Omental fat pad (tissue), 4 donors: Measurements from ENCODE around the gene CLSTN2. TPM values are rescaled to one million over a fixed set of nuclear protein-coding genes. Genes with fewer than 3 reads are reported as not detected.

ENCODE experiments used
- ATAC-seq: fragments of 150-250 bp; one replicate; pipeline ENCODE4 v1.9.1; 2016; ENCODE audit warnings: mild to moderate bottlenecking, moderate library complexity; ENCODE audit not compliant: low FRiP score
- DNase-seq: peaks from one replicate; pipeline ENCODE4 v3.0.0-alpha.2; 2019; ENCODE audit warnings: low spot score
- CTCF ChIP-seq, 3 donors: fragments of 450-650 bp; IDR thresholded peaks; one replicate each; pipeline ENCODE4 v1.5.1; 2016 to 2017; ENCODE audit warnings: antibody characterized with exemption in 3 of 3, mild to moderate bottlenecking in 3 of 3, moderate library complexity in 2 of 3
- total RNA-seq, 4 donors: library from RNA; depleted of rRNA; stranded (reverse); fragments of >200 nt; gene quantifications; one replicate each; pipeline ENCODE4 v1.1.0, GENCODE V29; 2016

CLSTN2 gene
- total RNA-seq, 4 donors from 2014 or later, result 20.0 to 40.5 (median 37.8) TPM

DNA sequence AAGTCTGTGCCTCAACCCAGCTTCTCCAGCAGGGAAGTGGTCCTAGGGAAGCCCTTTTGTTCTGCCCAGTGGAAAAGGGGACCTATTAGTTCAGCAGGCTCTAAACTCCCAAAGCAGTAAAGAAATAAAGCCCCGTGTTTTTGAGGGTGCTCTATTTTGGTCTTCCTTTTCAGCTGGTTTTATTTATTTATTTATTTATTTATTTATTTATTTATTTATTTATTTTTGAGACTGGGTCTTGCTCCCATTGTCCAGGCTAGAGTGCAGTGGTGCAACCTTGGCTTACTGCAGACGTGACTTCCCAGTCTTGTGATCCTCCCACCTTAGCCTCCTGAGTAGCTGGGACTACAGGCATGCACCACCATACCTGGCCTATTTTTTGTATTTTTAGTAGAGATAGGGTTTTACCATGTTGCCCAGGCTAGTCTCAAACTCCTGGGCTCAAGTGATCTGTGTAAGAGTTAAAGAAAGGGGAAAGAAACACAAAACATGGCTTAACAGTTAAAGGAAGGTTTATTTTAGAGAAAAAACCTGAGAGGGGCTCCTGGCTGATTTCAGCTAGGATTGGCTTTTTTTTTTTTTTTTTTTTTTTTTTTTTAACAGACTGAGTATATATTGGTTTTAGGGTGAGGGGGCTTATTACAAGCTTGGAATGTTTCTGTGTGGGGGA is 154.6 kb downstream of the CLSTN2 start:
- no peak for ATAC-seq
- no peak for DNase-seq
- TF ChIP-seq CTCF (IDR thresholded peaks at IDR 0.05), result no peak

DNA sequence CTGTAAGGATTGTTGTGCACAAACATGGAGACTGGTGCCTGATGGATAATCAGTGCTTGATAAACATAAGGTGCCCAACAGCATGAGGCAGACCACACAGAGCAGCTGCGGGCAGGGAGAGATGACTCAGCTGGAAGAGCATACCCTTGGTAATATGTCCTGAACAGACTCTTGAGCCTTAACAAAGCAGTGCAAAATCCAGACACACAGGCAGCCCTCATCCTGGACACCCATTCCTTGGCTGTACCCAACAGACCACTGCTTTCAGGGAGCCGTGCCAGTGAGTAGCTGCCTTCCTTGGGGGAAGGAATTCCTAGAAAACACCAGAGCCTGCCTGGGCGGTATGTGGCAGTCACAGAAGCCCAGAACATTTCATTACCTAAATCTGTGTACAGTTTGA is 156.2 kb downstream of the CLSTN2 start:
- no peak for ATAC-seq
- TF ChIP-seq CTCF (IDR thresholded peaks at IDR 0.05), result no peak
- DNase-seq, result no peak

GRCh38 chr3:140092848-140093536 is 158.0 kb downstream of the CLSTN2 start:
- no peak for ATAC-seq

GRCh38 chr3:140093742-140094141 is 158.8 kb downstream of the CLSTN2 start:
- TF ChIP-seq CTCF (IDR thresholded peaks at IDR 0.05), result no peak
- no peak for ATAC-seq
- peak; percentile 52 for DNase-seq

More at GRCh38 chr3:140092848-140093536, 158.0 kb downstream of the CLSTN2 start:
- TF ChIP-seq CTCF (IDR thresholded peaks at IDR 0.05), result no peak
- no peak for DNase-seq

DNA sequence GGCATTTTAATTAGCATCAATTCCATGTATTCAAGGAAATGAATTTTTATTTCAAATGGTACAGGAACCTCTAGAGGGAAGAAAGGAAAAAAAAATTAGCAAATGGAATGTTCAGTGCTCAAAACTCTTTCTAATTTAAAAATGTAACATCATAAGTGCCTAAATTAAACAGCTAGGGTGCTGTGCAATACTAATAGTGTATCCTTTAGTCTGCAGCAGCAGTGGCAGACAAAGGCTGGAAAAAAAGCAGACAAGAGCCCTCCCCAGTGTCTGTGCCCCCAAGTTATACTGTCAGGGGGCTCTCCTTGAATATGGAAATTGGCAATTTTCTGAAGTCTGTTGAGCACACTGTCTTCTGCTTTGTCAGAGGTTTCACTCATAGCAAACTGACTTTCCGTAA is 159.5 kb downstream of the CLSTN2 start:
- ATAC-seq, result no peak
- no peak for DNase-seq
- TF ChIP-seq CTCF (IDR thresholded peaks at IDR 0.05), result no peak

DNA sequence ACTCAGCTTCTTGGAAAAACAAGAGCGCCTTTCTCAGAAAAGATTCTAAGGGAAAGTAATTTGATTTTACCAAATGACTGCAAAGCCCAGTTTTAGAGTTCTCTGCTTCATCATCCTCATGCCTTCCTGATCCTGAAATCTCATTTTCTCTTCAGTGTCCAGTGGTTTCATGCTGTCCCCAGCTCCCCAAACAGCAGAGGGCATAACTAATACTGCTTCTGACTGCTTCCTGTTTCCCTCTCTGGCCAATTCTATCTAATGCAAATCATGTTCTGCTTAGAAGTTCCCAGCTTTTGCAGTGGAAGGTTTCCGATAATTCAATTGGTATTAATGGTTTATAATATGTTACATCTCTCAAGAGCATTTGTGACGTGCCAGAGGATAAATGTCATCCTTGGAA is 161.1 kb downstream of the CLSTN2 start:
- DNase-seq, result no peak
- no peak for TF ChIP-seq CTCF (IDR thresholded peaks at IDR 0.05)
- ATAC-seq, result no peak
